HG03571 (cell line): Measurements from ENCODE around the gene TNIP3.

Source experiments
- ATAC-seq: cut with Tn5 transposase; IDR thresholded peaks from one replicate; pipeline ENCODE4 v1.9.1; 2021; ENCODE audit not compliant: unreplicated experiment

The TNIP3 gene

GRCh38 chr4:121140716-121141460, 23.2 kb downstream of the TNIP3 start:
- ATAC-seq: no peak

- ATAC-seq: no peak
These were observed 24.4 kb downstream of the TNIP3 start for GRCh38 chr4:121139533-121140222.

- ATAC-seq: no peak
These were observed 25.9 kb downstream of the TNIP3 start for GRCh38 chr4:121138039-121138825.

- ATAC-seq: no peak
These were observed 33.8 kb downstream of the TNIP3 start for GRCh38 chr4:121130326-121130660.

- ATAC-seq: no peak
These were observed 34.4 kb downstream of the TNIP3 start for GRCh38 chr4:121129606-121130325.

- no peak for ATAC-seq
These were observed 37.0 kb downstream of the TNIP3 start for GRCh38 chr4:121127100-121127499.

GRCh38 chr4:121126449-121127006, 37.6 kb downstream of the TNIP3 start:
- ATAC-seq: no peak

- no peak for ATAC-seq
These were observed 38.6 kb downstream of the TNIP3 start for GRCh38 chr4:121125498-121125885.

GRCh38 chr4:121122661-121123060, 41.5 kb downstream of the TNIP3 start:
- no peak for ATAC-seq

GRCh38 chr4:121119715-121120114, 44.4 kb downstream of the TNIP3 start:
- ATAC-seq: no peak

- ATAC-seq: no peak
These were observed 45.8 kb downstream of the TNIP3 start for GRCh38 chr4:121118344-121118743.

- ATAC-seq: no peak
These were observed 49.4 kb downstream of the TNIP3 start for GRCh38 chr4:121114756-121115155.

- no peak for ATAC-seq
These were observed 51.6 kb downstream of the TNIP3 start for GRCh38 chr4:121112530-121112929.

GRCh38 chr4:121108557-121108956, 55.6 kb downstream of the TNIP3 start:
- no peak for ATAC-seq

GRCh38 chr4:121107507-121107906, 56.6 kb downstream of the TNIP3 start:
- no peak for ATAC-seq

GRCh38 chr4:121100093-121100775, 63.9 kb downstream of the TNIP3 start:
- no peak for ATAC-seq

- ATAC-seq: no peak
These were observed 65.9 kb downstream of the TNIP3 start for GRCh38 chr4:121098266-121098665.

GRCh38 chr4:121096629-121097028, 67.5 kb downstream of the TNIP3 start:
- no peak for ATAC-seq

- no peak for ATAC-seq
These were observed 67.9 kb downstream of the TNIP3 start for GRCh38 chr4:121096191-121096590.

- no peak for ATAC-seq
These were observed 69.7 kb downstream of the TNIP3 start for GRCh38 chr4:121094297-121094966.
